HepG2 (cell line): Measurements from ENCODE around the gene PARD3. TPM values are rescaled to one million over a fixed set of nuclear protein-coding genes. Genes with fewer than 3 reads are reported as not detected.

Source experiments
- CENPX ChIP-seq: sonication (generic); formaldehyde crosslinking; IDR thresholded peaks from 2 replicates; pipeline ENCODE4 v1.9.0; 2021; ENCODE audit warnings: mild to moderate bottlenecking, missing genetic modification reagents, moderate library complexity
- GFI1 ChIP-seq: sonication (generic); formaldehyde crosslinking; IDR thresholded peaks from 2 replicates; pipeline ENCODE4 v1.5.0; 2020; ENCODE audit warnings: missing genetic modification reagents, mild to moderate bottlenecking, borderline replicate concordance
- MLLT10 ChIP-seq: sonication (generic); formaldehyde crosslinking; IDR thresholded peaks from 2 replicates; pipeline ENCODE4 v1.4.0; 2020; ENCODE audit warnings: missing genetic modification reagents
- MTF1 ChIP-seq: sonication (generic); formaldehyde crosslinking; IDR thresholded peaks from 2 replicates; pipeline ENCODE4 v1.5.0; 2020; ENCODE audit warnings: missing genetic modification reagents
- ZNF235 ChIP-seq: sonication (generic); formaldehyde crosslinking; IDR thresholded peaks from 2 replicates; pipeline ENCODE4 v1.8.1; 2023; ENCODE audit warnings: mild to moderate bottlenecking, missing genetic modification reagents, borderline replicate concordance
- ZNF260 ChIP-seq: sonication (generic); formaldehyde crosslinking; IDR thresholded peaks from 2 replicates; pipeline ENCODE4 v1.4.0; 2020; ENCODE audit warnings: missing genetic modification reagents, low read depth, mild to moderate bottlenecking, borderline replicate concordance
- ZNF44 ChIP-seq: sonication (generic); formaldehyde crosslinking; IDR thresholded peaks from 2 replicates; pipeline ENCODE4 v1.5.1; 2020; ENCODE audit warnings: mild to moderate bottlenecking, missing genetic modification reagents
- ZSCAN22 ChIP-seq: sonication (generic); formaldehyde crosslinking; IDR thresholded peaks from 2 replicates; pipeline ENCODE4 v1.4.0; 2020; ENCODE audit warnings: mild to moderate bottlenecking, missing genetic modification reagents
- polyA plus RNA-seq, 8 experiments: library from polyadenylated mRNA; depleted of rRNA in 3 of 8; stranded (reverse) in 7 of 8; unstranded in 1 of 8; fragments of >200 nt; fragmentation: Illumina TruSeq in 4 of 8; extraction: Trizol in 4 of 8; gene quantifications; 2 replicates each; pipeline versions ENCODE4 v1.2.1 to v1.2.3, GENCODE V29; 2011 to 2016; ENCODE audit warnings: low read depth in 4 of 8, missing spikeins in 1 of 8, mixed read lengths in 1 of 8; ENCODE audit not compliant: insufficient read depth in 1 of 8
- total RNA-seq, 5 experiments: library from RNA; depleted of rRNA; stranded (reverse); fragments of >200 nt; fragmentation: Illumina TruSeq; extraction: Trizol; gene quantifications; 2 replicates each; pipeline ENCODE4 v1.2.3, GENCODE V29; 2016; ENCODE audit warnings: low read depth in 1 of 5
- TF ChIP-seq, protein P1 (sequence below): sonication (generic); formaldehyde crosslinking; IDR thresholded peaks from 2 replicates; pipeline ENCODE4 v1.5.1; 2020; ENCODE audit warnings: mild to moderate bottlenecking, missing genetic modification reagents, borderline replicate concordance
- TF ChIP-seq, protein P2 (sequence below): sonication (generic); formaldehyde crosslinking; IDR thresholded peaks from 2 replicates; pipeline ENCODE4 v1.9.0; 2021; ENCODE audit warnings: missing genetic modification reagents, mild to moderate bottlenecking, borderline replicate concordance
- TF ChIP-seq, protein P3 (sequence below): fragments of 450-650 bp; IDR thresholded peaks from 2 replicates; pipeline ENCODE4 v1.6.1; 2017
- TF ChIP-seq, protein P4 (sequence below): sonication (generic); formaldehyde crosslinking; IDR thresholded peaks from 2 replicates; pipeline ENCODE4 v1.9.0; 2021; ENCODE audit warnings: mild to moderate bottlenecking, missing genetic modification reagents

The PARD3 gene
- total and polyA plus RNA-seq, 2 of the 13 experiments (the other 11 are each of a cell fraction or from before 2014, with no cell fraction given), result 40.9 to 60.0 TPM

DNA sequence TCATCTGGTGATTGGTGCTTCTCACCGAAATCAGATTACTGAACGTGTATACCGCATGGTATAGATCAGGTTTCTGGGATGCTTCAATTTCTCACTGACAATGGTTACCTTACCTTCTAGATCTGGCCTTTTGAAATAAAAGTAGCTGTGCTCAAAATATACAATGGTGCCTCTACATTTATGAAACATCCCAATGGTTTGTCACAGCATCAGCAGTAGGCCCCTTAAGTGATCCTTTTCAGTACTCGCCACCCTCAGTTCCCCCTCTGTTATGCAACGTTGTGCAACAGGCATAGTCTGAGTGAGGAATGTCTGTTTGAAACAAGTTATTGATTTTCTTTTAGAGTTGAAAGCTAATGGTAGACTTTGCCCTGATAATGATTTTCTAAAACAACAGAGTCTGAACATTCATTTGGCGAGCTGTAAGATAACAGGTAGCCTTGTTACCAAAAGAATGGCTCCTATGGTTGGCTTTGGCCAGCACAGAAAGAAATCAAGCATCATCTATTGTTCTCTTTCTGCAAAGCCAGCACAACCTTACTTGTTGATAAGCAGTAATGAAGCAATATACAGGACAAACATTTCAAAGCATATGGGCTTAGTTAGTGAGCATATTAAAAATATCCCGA is 693.9 kb downstream of the PARD3 start (continued):
- TF ChIP-seq, protein P1, sequence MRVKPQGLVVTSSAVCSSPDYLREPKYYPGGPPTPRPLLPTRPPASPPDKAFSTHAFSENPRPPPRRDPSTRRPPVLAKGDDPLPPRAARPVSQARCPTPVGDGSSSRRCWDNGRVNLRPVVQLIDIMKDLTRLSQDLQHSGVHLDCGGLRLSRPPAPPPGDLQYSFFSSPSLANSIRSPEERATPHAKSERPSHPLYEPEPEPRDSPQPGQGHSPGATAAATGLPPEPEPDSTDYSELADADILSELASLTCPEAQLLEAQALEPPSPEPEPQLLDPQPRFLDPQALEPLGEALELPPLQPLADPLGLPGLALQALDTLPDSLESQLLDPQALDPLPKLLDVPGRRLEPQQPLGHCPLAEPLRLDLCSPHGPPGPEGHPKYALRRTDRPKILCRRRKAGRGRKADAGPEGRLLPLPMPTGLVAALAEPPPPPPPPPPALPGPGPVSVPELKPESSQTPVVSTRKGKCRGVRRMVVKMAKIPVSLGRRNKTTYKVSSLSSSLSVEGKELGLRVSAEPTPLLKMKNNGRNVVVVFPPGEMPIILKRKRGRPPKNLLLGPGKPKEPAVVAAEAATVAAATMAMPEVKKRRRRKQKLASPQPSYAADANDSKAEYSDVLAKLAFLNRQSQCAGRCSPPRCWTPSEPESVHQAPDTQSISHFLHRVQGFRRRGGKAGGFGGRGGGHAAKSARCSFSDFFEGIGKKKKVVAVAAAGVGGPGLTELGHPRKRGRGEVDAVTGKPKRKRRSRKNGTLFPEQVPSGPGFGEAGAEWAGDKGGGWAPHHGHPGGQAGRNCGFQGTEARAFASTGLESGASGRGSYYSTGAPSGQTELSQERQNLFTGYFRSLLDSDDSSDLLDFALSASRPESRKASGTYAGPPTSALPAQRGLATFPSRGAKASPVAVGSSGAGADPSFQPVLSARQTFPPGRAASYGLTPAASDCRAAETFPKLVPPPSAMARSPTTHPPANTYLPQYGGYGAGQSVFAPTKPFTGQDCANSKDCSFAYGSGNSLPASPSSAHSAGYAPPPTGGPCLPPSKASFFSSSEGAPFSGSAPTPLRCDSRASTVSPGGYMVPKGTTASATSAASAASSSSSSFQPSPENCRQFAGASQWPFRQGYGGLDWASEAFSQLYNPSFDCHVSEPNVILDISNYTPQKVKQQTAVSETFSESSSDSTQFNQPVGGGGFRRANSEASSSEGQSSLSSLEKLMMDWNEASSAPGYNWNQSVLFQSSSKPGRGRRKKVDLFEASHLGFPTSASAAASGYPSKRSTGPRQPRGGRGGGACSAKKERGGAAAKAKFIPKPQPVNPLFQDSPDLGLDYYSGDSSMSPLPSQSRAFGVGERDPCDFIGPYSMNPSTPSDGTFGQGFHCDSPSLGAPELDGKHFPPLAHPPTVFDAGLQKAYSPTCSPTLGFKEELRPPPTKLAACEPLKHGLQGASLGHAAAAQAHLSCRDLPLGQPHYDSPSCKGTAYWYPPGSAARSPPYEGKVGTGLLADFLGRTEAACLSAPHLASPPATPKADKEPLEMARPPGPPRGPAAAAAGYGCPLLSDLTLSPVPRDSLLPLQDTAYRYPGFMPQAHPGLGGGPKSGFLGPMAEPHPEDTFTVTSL, result peak; percentile 100
- TF ChIP-seq, protein P2, sequence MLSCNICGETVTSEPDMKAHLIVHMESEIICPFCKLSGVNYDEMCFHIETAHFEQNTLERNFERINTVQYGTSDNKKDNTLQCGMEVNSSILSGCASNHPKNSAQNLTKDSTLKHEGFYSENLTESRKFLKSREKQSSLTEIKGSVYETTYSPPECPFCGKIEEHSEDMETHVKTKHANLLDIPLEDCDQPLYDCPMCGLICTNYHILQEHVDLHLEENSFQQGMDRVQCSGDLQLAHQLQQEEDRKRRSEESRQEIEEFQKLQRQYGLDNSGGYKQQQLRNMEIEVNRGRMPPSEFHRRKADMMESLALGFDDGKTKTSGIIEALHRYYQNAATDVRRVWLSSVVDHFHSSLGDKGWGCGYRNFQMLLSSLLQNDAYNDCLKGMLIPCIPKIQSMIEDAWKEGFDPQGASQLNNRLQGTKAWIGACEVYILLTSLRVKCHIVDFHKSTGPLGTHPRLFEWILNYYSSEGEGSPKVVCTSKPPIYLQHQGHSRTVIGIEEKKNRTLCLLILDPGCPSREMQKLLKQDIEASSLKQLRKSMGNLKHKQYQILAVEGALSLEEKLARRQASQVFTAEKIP (CRISPR knock-in tag), result no peak
- TF ChIP-seq ZNF235 (CRISPR knock-in tag), result no peak
- no peak for TF ChIP-seq ZNF260
- TF ChIP-seq MTF1, result no peak
- TF ChIP-seq MLLT10 (CRISPR knock-in tag), result no peak
- no peak for TF ChIP-seq ZNF44 (CRISPR knock-in tag)
- TF ChIP-seq, protein P3, sequence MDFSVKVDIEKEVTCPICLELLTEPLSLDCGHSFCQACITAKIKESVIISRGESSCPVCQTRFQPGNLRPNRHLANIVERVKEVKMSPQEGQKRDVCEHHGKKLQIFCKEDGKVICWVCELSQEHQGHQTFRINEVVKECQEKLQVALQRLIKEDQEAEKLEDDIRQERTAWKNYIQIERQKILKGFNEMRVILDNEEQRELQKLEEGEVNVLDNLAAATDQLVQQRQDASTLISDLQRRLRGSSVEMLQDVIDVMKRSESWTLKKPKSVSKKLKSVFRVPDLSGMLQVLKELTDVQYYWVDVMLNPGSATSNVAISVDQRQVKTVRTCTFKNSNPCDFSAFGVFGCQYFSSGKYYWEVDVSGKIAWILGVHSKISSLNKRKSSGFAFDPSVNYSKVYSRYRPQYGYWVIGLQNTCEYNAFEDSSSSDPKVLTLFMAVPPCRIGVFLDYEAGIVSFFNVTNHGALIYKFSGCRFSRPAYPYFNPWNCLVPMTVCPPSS, result no peak
- TF ChIP-seq CENPX, result no peak
- TF ChIP-seq ZSCAN22 (CRISPR knock-in tag), result peak; percentile 71; the same call in 1 of the 2 replicates
- TF ChIP-seq, protein P4, sequence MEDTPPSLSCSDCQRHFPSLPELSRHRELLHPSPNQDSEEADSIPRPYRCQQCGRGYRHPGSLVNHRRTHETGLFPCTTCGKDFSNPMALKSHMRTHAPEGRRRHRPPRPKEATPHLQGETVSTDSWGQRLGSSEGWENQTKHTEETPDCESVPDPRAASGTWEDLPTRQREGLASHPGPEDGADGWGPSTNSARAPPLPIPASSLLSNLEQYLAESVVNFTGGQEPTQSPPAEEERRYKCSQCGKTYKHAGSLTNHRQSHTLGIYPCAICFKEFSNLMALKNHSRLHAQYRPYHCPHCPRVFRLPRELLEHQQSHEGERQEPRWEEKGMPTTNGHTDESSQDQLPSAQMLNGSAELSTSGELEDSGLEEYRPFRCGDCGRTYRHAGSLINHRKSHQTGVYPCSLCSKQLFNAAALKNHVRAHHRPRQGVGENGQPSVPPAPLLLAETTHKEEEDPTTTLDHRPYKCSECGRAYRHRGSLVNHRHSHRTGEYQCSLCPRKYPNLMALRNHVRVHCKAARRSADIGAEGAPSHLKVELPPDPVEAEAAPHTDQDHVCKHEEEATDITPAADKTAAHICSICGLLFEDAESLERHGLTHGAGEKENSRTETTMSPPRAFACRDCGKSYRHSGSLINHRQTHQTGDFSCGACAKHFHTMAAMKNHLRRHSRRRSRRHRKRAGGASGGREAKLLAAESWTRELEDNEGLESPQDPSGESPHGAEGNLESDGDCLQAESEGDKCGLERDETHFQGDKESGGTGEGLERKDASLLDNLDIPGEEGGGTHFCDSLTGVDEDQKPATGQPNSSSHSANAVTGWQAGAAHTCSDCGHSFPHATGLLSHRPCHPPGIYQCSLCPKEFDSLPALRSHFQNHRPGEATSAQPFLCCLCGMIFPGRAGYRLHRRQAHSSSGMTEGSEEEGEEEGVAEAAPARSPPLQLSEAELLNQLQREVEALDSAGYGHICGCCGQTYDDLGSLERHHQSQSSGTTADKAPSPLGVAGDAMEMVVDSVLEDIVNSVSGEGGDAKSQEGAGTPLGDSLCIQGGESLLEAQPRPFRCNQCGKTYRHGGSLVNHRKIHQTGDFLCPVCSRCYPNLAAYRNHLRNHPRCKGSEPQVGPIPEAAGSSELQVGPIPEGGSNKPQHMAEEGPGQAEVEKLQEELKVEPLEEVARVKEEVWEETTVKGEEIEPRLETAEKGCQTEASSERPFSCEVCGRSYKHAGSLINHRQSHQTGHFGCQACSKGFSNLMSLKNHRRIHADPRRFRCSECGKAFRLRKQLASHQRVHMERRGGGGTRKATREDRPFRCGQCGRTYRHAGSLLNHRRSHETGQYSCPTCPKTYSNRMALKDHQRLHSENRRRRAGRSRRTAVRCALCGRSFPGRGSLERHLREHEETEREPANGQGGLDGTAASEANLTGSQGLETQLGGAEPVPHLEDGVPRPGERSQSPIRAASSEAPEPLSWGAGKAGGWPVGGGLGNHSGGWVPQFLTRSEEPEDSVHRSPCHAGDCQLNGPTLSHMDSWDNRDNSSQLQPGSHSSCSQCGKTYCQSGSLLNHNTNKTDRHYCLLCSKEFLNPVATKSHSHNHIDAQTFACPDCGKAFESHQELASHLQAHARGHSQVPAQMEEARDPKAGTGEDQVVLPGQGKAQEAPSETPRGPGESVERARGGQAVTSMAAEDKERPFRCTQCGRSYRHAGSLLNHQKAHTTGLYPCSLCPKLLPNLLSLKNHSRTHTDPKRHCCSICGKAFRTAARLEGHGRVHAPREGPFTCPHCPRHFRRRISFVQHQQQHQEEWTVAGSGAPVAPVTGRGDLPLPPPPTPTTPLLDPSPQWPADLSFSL (CRISPR knock-in tag), result peak; percentile 29; the same call in 1 of the 2 replicates
- TF ChIP-seq GFI1 (CRISPR knock-in tag), result peak; percentile 87
